ENCODE measurements around the gene PLS1.

Gene PLS1

DNA sequence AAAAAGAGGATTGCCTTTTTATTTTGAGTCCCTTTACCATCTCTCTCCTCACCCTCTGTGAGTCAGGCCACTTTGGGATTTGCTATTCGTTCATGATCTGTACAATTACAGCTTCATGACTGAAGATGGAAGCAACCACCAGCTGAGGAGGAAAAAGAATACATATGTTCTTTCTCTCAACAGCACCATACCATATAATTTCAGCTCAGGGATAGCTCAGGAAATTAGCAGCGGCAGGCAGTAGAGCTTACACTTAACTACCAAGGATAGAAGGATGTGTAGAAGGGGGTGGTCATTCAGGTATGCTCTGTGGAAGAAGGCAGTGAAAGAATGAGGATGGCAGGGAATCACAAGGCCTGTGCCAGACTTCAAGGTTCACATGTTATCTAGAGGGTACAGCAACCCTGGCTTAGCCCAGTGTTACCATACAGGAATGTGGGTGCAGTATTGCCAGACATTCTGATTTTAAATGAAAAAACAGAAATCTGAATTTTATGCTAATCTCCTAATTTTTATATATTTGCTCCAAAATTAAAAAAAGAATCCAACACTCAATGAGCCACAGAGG lies 17.9 kb downstream of the PLS1 start:
- no peaks in the 10 kb centered on the region for H3K36me3 ChIP-seq (ENCODE audit: insufficient read depth, low read length)
- H2AFZ ChIP-seq (ENCODE audit: low read length, unreplicated experiment): no peak overlapping the region
- H3K27ac ChIP-seq (ENCODE audit: low read depth, low read length): no peak overlapping the region
- H3K79me2 ChIP-seq (ENCODE audit: control insufficient read depth, insufficient read depth, low read length, unreplicated experiment): no peaks in the 10 kb centered on the region
- no peaks in the 10 kb centered on the region for H3K27me3 ChIP-seq (ENCODE audit: insufficient read depth, low read length)
- H3K4me3 ChIP-seq (ENCODE audit: low read depth, low read length): no peak overlapping the region
- H3K4me1 ChIP-seq (ENCODE audit: control insufficient read depth, insufficient read depth, low read length, unreplicated experiment): peaks cover 5% of the 10 kb centered on the region

DNA sequence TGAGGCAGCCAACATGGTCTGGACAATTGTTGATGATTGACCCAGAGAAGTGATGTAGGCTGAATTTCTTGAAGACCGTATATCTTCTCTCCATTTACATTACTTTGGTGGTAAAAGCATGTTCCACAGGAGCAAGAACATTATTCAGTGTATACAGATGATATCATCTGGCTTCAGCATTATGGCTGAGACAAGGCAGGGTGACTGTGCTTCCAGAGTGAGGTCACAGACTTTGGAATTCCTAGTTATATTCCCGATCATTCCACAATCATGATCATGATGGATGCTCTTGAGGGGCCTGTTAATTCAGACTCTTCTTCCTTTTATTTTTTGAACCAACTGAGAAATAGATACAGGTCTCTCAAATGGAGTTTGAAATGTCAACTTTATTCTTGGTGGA lies 19.0 kb downstream of the PLS1 start:
- H3K27me3 ChIP-seq (ENCODE audit: insufficient read depth, low read length): no peaks in the 10 kb centered on the region
- H3K27ac ChIP-seq (ENCODE audit: low read depth, low read length): no peak overlapping the region
- H3K4me3 ChIP-seq (ENCODE audit: low read depth, low read length): no peak overlapping the region
- no peaks in the 10 kb centered on the region for H3K36me3 ChIP-seq (ENCODE audit: insufficient read depth, low read length)
- H2AFZ ChIP-seq (ENCODE audit: low read length, unreplicated experiment): no peak overlapping the region
- H3K4me1 ChIP-seq (ENCODE audit: control insufficient read depth, insufficient read depth, low read length, unreplicated experiment): peaks cover 6% of the 10 kb centered on the region
- no peaks in the 10 kb centered on the region for H3K79me2 ChIP-seq (ENCODE audit: control insufficient read depth, insufficient read depth, low read length, unreplicated experiment)

DNA sequence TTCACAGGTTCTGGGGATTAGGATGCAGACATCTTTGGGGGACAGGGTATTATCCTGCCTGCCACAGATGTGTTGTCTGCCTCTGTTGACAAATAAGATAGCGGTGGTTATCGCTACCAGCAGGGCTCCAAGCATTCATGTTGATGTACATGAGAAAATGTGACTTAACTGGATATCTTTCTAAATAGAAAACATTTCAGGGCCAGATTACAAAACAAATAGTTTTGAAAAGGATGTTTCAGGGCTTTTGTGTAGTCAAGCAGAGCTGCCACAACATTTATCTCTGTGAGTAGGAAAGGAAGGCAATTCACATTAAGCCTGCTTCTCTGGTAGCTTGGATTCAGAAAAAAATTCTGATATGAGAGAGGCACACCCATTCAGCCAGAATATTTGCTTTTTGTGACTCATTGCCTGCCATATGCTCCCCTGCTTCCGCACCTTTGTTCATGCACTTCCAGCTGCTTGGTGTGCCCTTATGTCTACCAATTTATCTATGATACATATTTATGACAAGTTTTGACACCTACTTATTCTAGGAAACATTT lies 22.8 kb downstream of the PLS1 start:
- no peak overlapping the region for H2AFZ ChIP-seq (ENCODE audit: low read length, unreplicated experiment)
- H3K4me1 ChIP-seq (ENCODE audit: control insufficient read depth, insufficient read depth, low read length, unreplicated experiment): peaks cover 6% of the 10 kb centered on the region
- no peak overlapping the region for H3K27ac ChIP-seq (ENCODE audit: low read depth, low read length)
- no peaks in the 10 kb centered on the region for H3K36me3 ChIP-seq (ENCODE audit: insufficient read depth, low read length)
- no peak overlapping the region for H3K4me3 ChIP-seq (ENCODE audit: low read depth, low read length)
- no peaks in the 10 kb centered on the region for H3K79me2 ChIP-seq (ENCODE audit: control insufficient read depth, insufficient read depth, low read length, unreplicated experiment)
- H3K27me3 ChIP-seq (ENCODE audit: insufficient read depth, low read length): no peaks in the 10 kb centered on the region

DNA sequence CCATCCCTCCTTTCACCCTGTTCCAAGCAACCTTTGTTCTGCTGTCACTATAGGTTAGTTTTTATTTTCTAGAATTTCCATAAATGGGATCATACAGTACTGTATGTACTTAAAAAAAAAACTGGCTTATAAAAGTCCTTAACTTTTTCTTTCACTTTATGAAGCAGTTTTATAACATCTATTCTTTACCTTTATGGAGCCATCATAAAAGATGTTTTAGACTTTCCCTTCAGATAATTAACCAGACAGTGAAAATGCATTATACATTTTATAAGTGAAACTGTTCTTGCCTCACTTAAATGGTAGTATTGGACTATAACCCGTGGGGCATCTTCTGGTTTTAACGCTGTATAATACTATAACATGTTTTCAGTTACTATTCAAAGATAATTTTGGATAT lies 26.2 kb downstream of the PLS1 start:
- peak overlapping the region; percentile 12 for H2AFZ ChIP-seq (ENCODE audit: low read length, unreplicated experiment)
- no peak overlapping the region for H3K4me3 ChIP-seq (ENCODE audit: low read depth, low read length)
- no peaks in the 10 kb centered on the region for H3K27me3 ChIP-seq (ENCODE audit: insufficient read depth, low read length)
- H3K36me3 ChIP-seq (ENCODE audit: insufficient read depth, low read length): no peaks in the 10 kb centered on the region
- H3K27ac ChIP-seq (ENCODE audit: low read depth, low read length): no peak overlapping the region
- H3K4me1 ChIP-seq (ENCODE audit: control insufficient read depth, insufficient read depth, low read length, unreplicated experiment): peaks cover 6% of the 10 kb centered on the region
- H3K79me2 ChIP-seq (ENCODE audit: control insufficient read depth, insufficient read depth, low read length, unreplicated experiment): no peaks in the 10 kb centered on the region

DNA sequence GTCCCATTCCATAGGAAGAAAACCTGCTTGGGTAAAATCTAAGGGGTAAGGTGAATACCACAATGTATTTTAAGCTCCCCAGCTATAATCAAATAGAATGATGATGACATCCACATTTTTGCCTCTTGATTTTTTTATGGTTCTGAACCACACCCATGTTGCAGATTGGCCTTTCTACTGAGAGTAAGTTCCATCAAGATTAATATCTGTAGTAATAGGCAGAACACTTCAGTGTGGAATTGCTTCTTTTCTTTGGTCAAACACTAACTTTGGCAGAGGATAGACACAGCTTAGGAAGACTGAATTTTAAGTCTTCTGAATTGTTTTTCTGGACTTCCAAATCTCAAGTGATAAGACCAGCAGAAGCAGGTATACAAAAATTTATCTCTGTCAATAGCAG lies 27.0 kb downstream of the PLS1 start:
- peaks cover 6% of the 10 kb centered on the region for H3K4me1 ChIP-seq (ENCODE audit: control insufficient read depth, insufficient read depth, low read length, unreplicated experiment)
- H3K27ac ChIP-seq (ENCODE audit: low read depth, low read length): no peak overlapping the region
- H3K36me3 ChIP-seq (ENCODE audit: insufficient read depth, low read length): no peaks in the 10 kb centered on the region
- no peaks in the 10 kb centered on the region for H3K79me2 ChIP-seq (ENCODE audit: control insufficient read depth, insufficient read depth, low read length, unreplicated experiment)
- no peaks in the 10 kb centered on the region for H3K27me3 ChIP-seq (ENCODE audit: insufficient read depth, low read length)
- no peak overlapping the region for H2AFZ ChIP-seq (ENCODE audit: low read length, unreplicated experiment)
- H3K4me3 ChIP-seq (ENCODE audit: low read depth, low read length): no peak overlapping the region

DNA sequence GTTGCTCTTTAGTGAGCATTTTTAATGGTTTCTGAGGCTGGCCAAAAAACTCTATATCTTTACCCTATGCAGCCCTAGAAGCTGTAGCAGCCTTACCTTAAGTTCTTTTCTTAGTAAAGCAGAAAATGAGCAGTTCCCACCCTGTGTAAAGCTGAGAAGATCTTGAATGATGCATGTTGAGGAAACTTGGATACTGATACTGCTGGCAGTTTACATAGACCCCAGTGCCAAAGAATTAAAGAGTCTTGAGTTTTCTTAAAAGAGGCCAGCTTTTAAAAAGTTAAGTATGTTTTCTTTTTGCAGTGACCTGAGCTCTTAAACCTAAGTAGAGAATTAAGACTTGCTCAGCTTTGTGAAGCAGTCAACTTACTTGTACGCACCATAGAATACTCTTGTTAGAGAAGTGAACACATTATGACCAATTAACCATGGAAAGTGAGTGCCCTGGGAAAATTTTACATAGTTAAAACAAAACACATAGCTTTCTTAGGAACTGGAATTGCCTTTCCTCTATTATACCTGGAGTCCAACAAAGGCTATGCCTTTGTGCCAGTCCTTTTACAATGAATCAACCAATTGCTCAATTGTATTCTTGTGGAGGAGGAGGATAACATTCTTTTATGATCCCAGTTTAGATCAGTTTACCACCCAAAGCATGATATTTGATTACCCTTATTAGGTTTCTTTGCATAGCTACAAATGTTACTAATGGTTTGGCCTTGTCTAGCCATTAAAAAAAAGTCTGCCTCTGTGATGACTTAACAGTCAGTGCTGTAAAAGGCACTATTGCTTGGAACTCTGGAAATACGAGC lies 28.4 kb downstream of the PLS1 start:
- H3K79me2 ChIP-seq (ENCODE audit: control insufficient read depth, insufficient read depth, low read length, unreplicated experiment): no peaks in the 10 kb centered on the region
- H3K27ac ChIP-seq (ENCODE audit: low read depth, low read length): no peak overlapping the region
- no peak overlapping the region for H3K4me3 ChIP-seq (ENCODE audit: low read depth, low read length)
- H2AFZ ChIP-seq (ENCODE audit: low read length, unreplicated experiment): no peak overlapping the region
- no peaks in the 10 kb centered on the region for H3K36me3 ChIP-seq (ENCODE audit: insufficient read depth, low read length)
- H3K4me1 ChIP-seq (ENCODE audit: control insufficient read depth, insufficient read depth, low read length, unreplicated experiment): no peaks in the 10 kb centered on the region
- no peaks in the 10 kb centered on the region for H3K27me3 ChIP-seq (ENCODE audit: insufficient read depth, low read length)

DNA sequence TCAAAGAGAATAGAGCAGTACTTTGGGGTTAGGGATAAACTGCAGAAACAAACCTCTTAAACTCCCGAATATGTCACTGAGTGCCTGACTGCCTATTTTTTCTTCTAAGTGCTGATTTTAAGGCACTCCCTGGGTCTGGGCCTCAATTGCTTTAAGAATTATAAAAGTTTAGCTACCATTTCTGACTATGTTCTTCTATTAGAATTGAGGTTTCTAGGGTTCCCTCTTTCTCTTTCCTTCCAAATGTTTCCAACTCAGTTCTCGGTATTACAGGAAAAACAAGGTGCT lies 28.9 kb downstream of the PLS1 start:
- H3K79me2 ChIP-seq (ENCODE audit: control insufficient read depth, insufficient read depth, low read length, unreplicated experiment): no peaks in the 10 kb centered on the region
- H2AFZ ChIP-seq (ENCODE audit: low read length, unreplicated experiment): no peak overlapping the region
- H3K27ac ChIP-seq (ENCODE audit: low read depth, low read length): no peak overlapping the region
- no peaks in the 10 kb centered on the region for H3K27me3 ChIP-seq (ENCODE audit: insufficient read depth, low read length)
- H3K4me1 ChIP-seq (ENCODE audit: control insufficient read depth, insufficient read depth, low read length, unreplicated experiment): no peaks in the 10 kb centered on the region
- H3K4me3 ChIP-seq (ENCODE audit: low read depth, low read length): no peak overlapping the region
- no peaks in the 10 kb centered on the region for H3K36me3 ChIP-seq (ENCODE audit: insufficient read depth, low read length)

DNA sequence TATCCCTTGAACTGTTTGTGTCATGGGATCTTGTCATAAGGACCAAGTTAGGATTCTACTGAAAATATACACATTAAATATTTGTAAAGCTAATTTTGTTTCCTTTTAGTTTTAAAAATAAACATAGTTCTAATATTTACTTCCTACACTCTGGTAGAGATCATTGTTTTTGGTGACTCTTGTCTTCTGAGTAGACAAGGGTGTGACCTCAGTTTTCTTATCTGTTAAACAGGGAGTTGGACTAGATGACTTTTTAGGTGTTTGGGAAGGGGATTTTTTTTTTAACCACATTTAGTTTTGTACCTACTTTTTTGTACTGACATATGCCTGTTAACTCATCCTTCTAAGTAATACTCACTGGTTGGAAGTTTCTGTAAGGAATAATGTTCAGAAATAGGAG lies 30.8 kb downstream of the PLS1 start:
- no peak overlapping the region for H3K4me3 ChIP-seq (ENCODE audit: low read depth, low read length)
- H3K36me3 ChIP-seq (ENCODE audit: insufficient read depth, low read length): no peaks in the 10 kb centered on the region
- no peaks in the 10 kb centered on the region for H3K4me1 ChIP-seq (ENCODE audit: control insufficient read depth, insufficient read depth, low read length, unreplicated experiment)
- no peaks in the 10 kb centered on the region for H3K79me2 ChIP-seq (ENCODE audit: control insufficient read depth, insufficient read depth, low read length, unreplicated experiment)
- H3K27ac ChIP-seq (ENCODE audit: low read depth, low read length): no peak overlapping the region
- no peak overlapping the region for H2AFZ ChIP-seq (ENCODE audit: low read length, unreplicated experiment)
- no peaks in the 10 kb centered on the region for H3K27me3 ChIP-seq (ENCODE audit: insufficient read depth, low read length)

DNA sequence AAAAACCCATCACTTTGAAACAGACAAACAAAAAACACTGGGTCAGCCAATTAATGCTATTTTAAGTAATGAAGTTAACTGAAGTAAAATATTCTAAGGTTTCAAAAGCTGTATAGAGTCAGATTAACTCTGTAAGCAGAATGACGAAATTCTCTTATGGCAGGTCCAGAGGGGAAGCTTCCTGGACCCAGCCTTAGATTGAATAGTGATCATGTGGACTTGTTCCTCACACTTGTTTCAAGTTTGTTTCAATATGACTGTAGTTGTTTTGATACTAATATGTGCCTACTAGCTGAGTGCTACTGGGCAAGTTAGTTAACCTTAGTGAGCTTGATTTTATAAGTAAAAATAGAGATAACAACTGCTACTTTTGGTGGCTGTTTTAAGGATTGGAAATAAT lies 32.6 kb downstream of the PLS1 start:
- Histone ChIP-seq H3K4me1 (ENCODE audit: control insufficient read depth, insufficient read depth, low read length, unreplicated experiment) (no peaks in the 10 kb centered on the region), H2AFZ (ENCODE audit: low read length, unreplicated experiment) (no peak overlapping the region), H3K27me3 (ENCODE audit: insufficient read depth, low read length) (no peaks in the 10 kb centered on the region), H3K79me2 (ENCODE audit: control insufficient read depth, insufficient read depth, low read length, unreplicated experiment) (no peaks in the 10 kb centered on the region), H3K27ac (ENCODE audit: low read depth, low read length) (no peak overlapping the region), H3K4me3 (ENCODE audit: low read depth, low read length) (no peak overlapping the region), H3K36me3 (ENCODE audit: insufficient read depth, low read length) (no peaks in the 10 kb centered on the region)

DNA sequence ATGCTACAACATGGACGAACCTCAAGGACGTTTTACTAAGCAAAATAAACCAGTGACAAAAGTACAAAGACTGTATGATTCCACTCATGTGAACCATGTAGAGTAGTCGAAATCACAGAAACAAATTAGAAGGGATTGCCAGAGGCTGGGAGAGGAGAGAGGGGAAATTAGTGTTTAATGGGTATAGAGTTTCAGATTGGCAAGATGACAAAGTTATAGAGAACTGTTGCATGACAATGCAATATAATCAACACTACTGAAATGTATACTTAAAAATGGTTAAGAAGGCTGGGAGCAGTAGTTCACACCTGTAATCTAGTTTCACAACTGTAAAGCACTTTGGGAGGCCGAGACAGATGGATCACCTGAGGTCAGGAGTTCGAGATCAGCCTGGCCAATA lies 36.9 kb downstream of the PLS1 start:
- Histone ChIP-seq H3K36me3 (ENCODE audit: insufficient read depth, low read length) (no peaks in the 10 kb centered on the region), H3K4me3 (ENCODE audit: low read depth, low read length) (no peak overlapping the region), H2AFZ (ENCODE audit: low read length, unreplicated experiment) (no peak overlapping the region), H3K27me3 (ENCODE audit: insufficient read depth, low read length) (no peaks in the 10 kb centered on the region), H3K4me1 (ENCODE audit: control insufficient read depth, insufficient read depth, low read length, unreplicated experiment) (no peaks in the 10 kb centered on the region), H3K27ac (ENCODE audit: low read depth, low read length) (no peak overlapping the region), H3K79me2 (ENCODE audit: control insufficient read depth, insufficient read depth, low read length, unreplicated experiment) (no peaks in the 10 kb centered on the region)

DNA sequence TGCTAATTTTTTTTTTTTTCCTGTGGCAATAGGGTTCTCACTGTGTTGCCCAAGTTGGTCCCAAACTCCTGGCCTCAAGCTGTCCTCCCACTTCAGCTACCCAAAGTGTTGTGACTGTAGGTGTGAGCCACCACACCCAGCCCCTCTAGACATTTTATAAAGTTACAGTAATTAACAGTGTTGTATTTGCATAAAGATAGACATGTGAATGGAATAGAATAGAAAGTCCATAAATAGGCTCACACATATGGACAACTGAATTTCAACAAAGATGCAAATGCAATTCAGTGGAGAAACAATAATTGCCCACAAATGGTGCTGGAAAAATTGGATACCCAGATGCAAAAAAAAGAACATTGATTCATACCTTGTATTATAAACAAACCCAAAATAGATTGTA lies 39.9 kb downstream of the PLS1 start:
- Histone ChIP-seq H3K79me2 (ENCODE audit: control insufficient read depth, insufficient read depth, low read length, unreplicated experiment) (no peaks in the 10 kb centered on the region), H3K27ac (ENCODE audit: low read depth, low read length) (no peak overlapping the region), H3K4me1 (ENCODE audit: control insufficient read depth, insufficient read depth, low read length, unreplicated experiment) (no peaks in the 10 kb centered on the region), H3K36me3 (ENCODE audit: insufficient read depth, low read length) (no peaks in the 10 kb centered on the region), H3K4me3 (ENCODE audit: low read depth, low read length) (no peak overlapping the region), H3K27me3 (ENCODE audit: insufficient read depth, low read length) (no peaks in the 10 kb centered on the region), H2AFZ (ENCODE audit: low read length, unreplicated experiment) (no peak overlapping the region)
